Measurements from ENCODE around the gene PDIA5. TPM values are rescaled to one million over a fixed set of nuclear protein-coding genes. Genes with fewer than 3 reads are reported as not detected.

The PDIA5 gene
- total RNA-seq, 1 donor from 2014 or later, result 128 TPM

GRCh38 chr3:123158899-123159390, 92.1 kb downstream of the PDIA5 start:
- Mint-ChIP-seq H3K36me3 (ENCODE audit: low read depth) (peaks cover 49% of the 10 kb centered on the region), H3K27ac (ENCODE audit: unreplicated experiment) (no peak overlapping the region), H3K9me3 (ENCODE audit: low read depth) (no peaks in the 10 kb centered on the region), H3K4me3 (ENCODE audit: unreplicated experiment) (no peak overlapping the region), H3K4me1 (ENCODE audit: low read depth) (no peaks in the 10 kb centered on the region), H3K27me3 (ENCODE audit: low read depth) (no peaks in the 10 kb centered on the region)
- no peak for DNase-seq (ENCODE audit: low spot score)
- no peak for TF ChIP-seq CTCF (IDR thresholded peaks at IDR 0.05)

- TF ChIP-seq CTCF (IDR thresholded peaks at IDR 0.05), result no peak
- Mint-ChIP-seq H3K27ac (ENCODE audit: unreplicated experiment) (no peak overlapping the region), H3K4me3 (ENCODE audit: unreplicated experiment) (no peak overlapping the region), H3K9me3 (ENCODE audit: low read depth) (peaks cover 3% of the 10 kb centered on the region), H3K36me3 (ENCODE audit: low read depth) (peaks cover 59% of the 10 kb centered on the region), H3K4me1 (ENCODE audit: low read depth) (no peaks in the 10 kb centered on the region), H3K27me3 (ENCODE audit: low read depth) (no peaks in the 10 kb centered on the region)
- no peak for DNase-seq (ENCODE audit: low spot score)
These were observed 93.3 kb downstream of the PDIA5 start for GRCh38 chr3:123159926-123160635.

- Mint-ChIP-seq H3K9me3 (ENCODE audit: low read depth) (peaks cover 4% of the 10 kb centered on the region), H3K4me3 (ENCODE audit: unreplicated experiment) (no peak overlapping the region), H3K4me1 (ENCODE audit: low read depth) (no peaks in the 10 kb centered on the region), H3K27me3 (ENCODE audit: low read depth) (no peaks in the 10 kb centered on the region), H3K36me3 (ENCODE audit: low read depth) (peaks cover 62% of the 10 kb centered on the region), H3K27ac (ENCODE audit: unreplicated experiment) (no peak overlapping the region)
- TF ChIP-seq CTCF (IDR thresholded peaks at IDR 0.05), result peak; percentile 36
- no peak for DNase-seq (ENCODE audit: low spot score)
These were observed 94.3 kb downstream of the PDIA5 start for GRCh38 chr3:123161167-123161566.

- H3K27me3 Mint-ChIP-seq (ENCODE audit: low read depth), result no peaks in the 10 kb centered on the region
- TF ChIP-seq CTCF (IDR thresholded peaks at IDR 0.05), result no peak
- peaks cover 62% of the 10 kb centered on the region for H3K36me3 Mint-ChIP-seq (ENCODE audit: low read depth)
- H3K4me3 Mint-ChIP-seq (ENCODE audit: unreplicated experiment), result no peak overlapping the region
- H3K9me3 Mint-ChIP-seq (ENCODE audit: low read depth), result peaks cover 11% of the 10 kb centered on the region
- H3K4me1 Mint-ChIP-seq (ENCODE audit: low read depth), result no peaks in the 10 kb centered on the region
- H3K27ac Mint-ChIP-seq (ENCODE audit: unreplicated experiment), result no peak overlapping the region
- DNase-seq (ENCODE audit: low spot score), result no peak
These were observed 96.3 kb downstream of the PDIA5 start for GRCh38 chr3:123163141-123163540.

- Mint-ChIP-seq H3K27ac (ENCODE audit: unreplicated experiment) (no peak overlapping the region), H3K36me3 (ENCODE audit: low read depth) (peaks cover 66% of the 10 kb centered on the region)
These were observed 98.3 kb downstream of the PDIA5 start for GRCh38 chr3:123165163-123165562.

More at GRCh38 chr3:123165163-123165562, 98.3 kb downstream of the PDIA5 start:
- peaks cover 7% of the 10 kb centered on the region for H3K4me1 Mint-ChIP-seq (ENCODE audit: low read depth)
- no peak for TF ChIP-seq CTCF (IDR thresholded peaks at IDR 0.05)
- H3K4me3 Mint-ChIP-seq (ENCODE audit: unreplicated experiment), result no peak overlapping the region
- no peaks in the 10 kb centered on the region for H3K27me3 Mint-ChIP-seq (ENCODE audit: low read depth)
- peaks cover 11% of the 10 kb centered on the region for H3K9me3 Mint-ChIP-seq (ENCODE audit: low read depth)
- no peak for DNase-seq (ENCODE audit: low spot score)

Data from chondrocyte (in vitro differentiated cells).